Measurements from ENCODE around the gene FADS2.

Gene FADS2

GRCh38 chr11:61847914-61848581 lies 19.9 kb downstream of the FADS2 start:
- DNase-seq, result no peak

DNA sequence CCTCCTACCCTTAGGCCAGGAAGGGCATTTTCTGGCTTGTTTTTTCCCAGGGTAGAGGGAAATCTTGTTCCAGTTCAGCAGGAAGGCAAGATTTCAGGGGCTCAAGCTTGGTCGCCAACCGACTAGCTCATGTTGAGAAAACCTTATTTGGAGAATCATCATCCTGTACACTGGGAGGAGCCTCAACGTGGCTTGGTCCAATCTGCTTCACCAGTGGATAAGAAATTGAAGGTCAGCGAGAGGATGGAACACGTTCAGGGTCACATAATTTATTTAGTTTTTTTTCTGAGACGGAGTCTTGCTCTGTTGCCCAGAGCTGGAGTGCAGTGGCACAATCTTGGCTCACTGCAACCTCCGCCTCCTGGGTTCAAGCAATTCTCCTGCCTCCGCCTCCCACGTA lies 20.5 kb downstream of the FADS2 start:
- DNase-seq, result no peak

- DNase-seq, result no peak
Measured at GRCh38 chr11:61850687-61851086, 22.6 kb downstream of the FADS2 start.

GRCh38 chr11:61851113-61851899 lies 23.2 kb downstream of the FADS2 start:
- DNase-seq, result no peak

- DNase-seq, result no peak
Measured at GRCh38 chr11:61851900-61852295, 23.8 kb downstream of the FADS2 start.

DNA sequence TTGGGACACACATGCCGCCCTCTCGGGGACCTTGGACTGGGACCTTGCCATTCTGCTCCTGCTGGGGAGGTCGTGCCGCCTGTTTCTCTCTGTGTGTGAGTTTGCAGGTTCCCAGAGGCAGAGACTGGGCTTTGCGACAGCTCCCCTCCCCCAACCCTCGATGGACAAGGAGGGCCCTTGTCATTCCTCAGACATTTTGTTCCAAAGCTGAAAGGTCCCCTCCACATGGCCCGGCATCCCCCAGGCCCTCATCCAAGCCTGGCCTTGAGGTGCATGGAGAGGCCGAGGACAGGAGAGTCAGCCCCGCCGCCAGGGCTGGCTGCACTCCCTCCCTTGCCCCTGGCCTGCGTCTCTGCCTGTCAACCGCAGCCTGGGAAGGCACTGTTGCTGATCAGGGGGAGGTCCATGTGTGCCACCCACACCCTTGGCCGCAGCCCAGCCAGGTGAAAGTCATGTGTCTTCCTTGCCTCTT lies 25.6 kb downstream of the FADS2 start:
- no peak for DNase-seq

GRCh38 chr11:61854206-61854895 lies 26.3 kb downstream of the FADS2 start:
- DNase-seq, result no peak

DNA sequence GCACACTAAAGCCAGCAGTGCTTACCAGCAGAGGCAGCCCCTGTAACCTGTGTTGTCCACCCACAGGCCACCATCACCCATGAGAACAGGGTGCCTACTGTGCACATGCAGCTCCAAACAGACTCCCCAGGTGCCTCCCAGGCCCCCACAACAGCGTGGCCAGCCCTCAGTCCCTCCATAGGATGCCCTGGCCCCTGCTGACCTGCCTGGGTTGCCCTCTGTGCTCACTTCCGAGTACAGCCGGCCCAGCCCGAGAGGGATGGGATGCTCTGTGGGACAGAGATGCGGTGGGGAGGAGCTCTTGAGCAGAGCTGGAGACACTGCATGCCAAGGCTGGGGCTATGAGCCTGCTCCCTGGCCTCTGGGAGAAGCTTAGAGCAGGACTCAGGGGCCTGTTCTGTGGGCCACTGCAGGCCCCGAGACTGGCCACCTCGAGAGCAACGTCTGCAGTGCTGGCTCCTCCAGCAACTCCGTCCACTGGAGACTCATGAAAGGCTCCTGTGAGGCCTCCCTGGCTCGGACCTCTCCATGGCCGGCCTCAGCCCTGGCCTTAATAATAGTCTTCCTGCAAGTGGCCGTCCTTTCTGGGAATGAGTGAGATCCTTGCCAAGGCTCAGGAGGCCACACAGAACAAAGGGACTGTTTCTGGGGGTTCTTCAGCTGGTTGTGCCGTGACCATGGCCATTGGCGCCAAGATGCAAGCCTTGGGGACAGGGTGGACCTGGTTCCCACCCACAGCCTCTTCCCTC lies 27.0 kb downstream of the FADS2 start:
- DNase-seq, result no peak

- DNase-seq, result no peak
Measured at GRCh38 chr11:61855939-61856680, 28.0 kb downstream of the FADS2 start.

GRCh38 chr11:61860054-61860903 lies 32.2 kb downstream of the FADS2 start:
- no peak for DNase-seq

- DNase-seq, result no peak
Measured at GRCh38 chr11:61861634-61862033, 33.5 kb downstream of the FADS2 start.

DNA sequence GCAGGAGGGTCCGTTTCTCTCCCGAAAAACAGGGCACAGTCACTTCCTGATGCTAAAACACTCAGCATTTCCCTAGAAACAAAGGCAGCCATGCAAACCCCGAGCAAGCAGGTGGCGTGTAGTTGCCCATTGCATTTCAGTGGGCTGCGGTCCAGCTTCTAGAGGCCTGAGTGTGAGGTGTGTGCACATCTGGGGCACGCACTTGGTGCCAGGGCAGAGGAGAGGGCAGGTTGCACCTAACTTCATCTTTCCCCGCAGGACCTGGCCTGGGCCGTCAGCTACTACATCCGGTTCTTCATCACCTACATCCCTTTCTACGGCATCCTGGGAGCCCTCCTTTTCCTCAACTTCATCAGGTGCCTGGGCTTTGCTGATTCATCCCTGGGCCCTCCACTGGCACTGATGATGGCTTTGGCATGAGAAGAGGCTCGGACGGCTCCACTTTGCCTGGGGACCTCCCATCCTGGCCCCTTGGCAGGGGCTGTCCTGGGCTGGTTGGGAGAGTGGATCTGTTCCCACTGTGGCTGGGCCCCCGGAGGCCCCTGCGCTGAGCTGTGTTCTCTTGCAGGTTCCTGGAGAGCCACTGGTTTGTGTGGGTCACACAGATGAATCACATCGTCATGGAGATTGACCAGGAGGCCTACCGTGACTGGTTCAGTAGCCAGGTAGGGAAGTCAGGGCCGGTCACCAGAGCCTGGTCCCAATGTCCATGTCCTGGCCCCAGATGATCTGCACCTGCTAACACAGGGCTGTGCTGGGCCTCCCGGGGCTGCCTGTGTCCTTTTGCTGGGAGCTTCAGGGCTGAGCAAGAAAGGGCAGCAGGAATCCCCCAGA lies 34.8 kb downstream of the FADS2 start:
- DNase-seq, result no peak

GRCh38 chr11:61863548-61864081 lies 35.5 kb downstream of the FADS2 start:
- no peak for DNase-seq

GRCh38 chr11:61864814-61865775 lies 37.0 kb downstream of the FADS2 start:
- no peak for DNase-seq

DNA sequence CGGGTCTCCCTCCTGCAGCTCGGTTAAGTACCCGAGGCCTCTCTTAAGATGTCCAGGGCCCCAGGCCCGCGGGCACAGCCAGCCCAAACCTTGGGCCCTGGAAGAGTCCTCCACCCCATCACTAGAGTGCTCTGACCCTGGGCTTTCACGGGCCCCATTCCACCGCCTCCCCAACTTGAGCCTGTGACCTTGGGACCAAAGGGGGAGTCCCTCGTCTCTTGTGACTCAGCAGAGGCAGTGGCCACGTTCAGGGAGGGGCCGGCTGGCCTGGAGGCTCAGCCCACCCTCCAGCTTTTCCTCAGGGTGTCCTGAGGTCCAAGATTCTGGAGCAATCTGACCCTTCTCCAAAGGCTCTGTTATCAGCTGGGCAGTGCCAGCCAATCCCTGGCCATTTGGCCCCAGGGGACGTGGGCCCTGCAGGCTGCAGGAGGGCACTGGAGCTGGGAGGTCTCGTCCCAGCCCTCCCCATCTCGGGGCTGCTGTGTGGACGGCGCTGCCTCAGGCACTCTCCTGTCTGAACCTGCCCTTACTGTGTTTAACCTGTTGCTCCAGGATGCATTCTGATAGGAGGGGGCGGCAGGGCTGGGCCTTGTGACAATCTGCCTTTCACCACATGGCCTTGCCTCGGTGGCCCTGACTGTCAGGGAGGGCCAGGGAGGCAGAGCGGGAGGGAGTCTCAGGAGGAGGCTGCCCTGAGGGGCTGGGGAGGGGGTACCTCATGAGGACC lies 38.3 kb downstream of the FADS2 start:
- no peak for DNase-seq

- DNase-seq, result no peak
Measured at GRCh38 chr11:61866958-61867343, 38.9 kb downstream of the FADS2 start.

DNA sequence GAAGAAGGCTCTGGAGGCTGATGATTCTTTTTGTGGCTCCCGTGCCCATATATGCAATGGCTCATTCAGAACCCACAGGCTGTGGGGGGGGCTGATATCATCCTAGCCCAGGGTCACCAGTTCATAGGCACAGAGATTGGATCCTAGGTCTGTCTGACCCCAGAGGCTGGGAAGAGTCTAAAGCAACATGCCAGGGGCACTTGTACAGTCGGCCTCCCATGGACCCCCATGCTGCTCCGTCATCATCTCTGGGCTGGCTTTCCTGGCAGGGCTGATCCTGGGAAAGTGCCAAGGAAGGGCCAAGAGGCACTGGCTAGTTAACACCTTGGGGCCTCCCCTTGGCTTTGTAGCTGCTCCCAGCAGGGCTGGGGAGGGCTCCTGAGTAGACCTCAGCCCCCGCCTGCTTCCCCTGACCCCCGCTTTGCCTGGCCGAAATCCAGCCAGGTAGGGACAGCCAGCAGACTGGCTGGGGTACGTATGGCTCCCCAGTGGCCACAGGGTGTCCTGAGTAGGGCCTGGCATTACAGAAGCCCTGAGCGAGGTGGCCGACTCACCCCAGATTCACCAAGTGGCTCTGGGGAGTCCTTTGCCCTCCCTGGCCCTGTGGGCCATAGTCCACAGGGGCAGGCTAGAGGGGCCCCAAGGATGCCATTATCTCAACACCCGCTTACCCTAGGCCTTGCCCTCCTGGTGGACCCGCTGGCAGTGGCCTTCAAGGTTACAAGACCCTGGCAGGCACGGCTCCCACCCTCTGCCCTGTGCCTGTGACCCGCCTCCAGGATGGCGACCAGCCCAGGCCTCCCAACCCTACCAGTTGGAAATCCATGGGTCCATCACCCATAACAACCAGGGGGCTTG lies 40.7 kb downstream of the FADS2 start:
- no peak for DNase-seq
